Stomach smooth muscle (tissue), 2 donors: ENCODE results near the gene RAC2.

Source experiments
- H3K27ac ChIP-seq: one replicate; pipeline ENCODE4 v1.7.0; 2013; ENCODE audit warnings: mild to moderate bottlenecking, low read length, inconsistent platforms
- H3K27me3 ChIP-seq, 2 donors: one replicate each; pipeline ENCODE4 v1.7.0; 2013; ENCODE audit warnings: low read length in 2 of 2; ENCODE audit not compliant: insufficient read depth in 2 of 2, control insufficient read depth in 1 of 2
- H3K36me3 ChIP-seq, 2 donors: one replicate each; pipeline ENCODE4 v1.7.0; 2013; ENCODE audit warnings: low read length in 2 of 2; ENCODE audit not compliant: control insufficient read depth in 2 of 2, insufficient read depth in 2 of 2
- H3K4me1 ChIP-seq: one replicate; pipeline ENCODE4 v1.7.0; 2013; ENCODE audit warnings: low read length; ENCODE audit not compliant: control insufficient read depth, insufficient read depth
- H3K4me3 ChIP-seq, 2 donors: one replicate each; pipeline ENCODE4 v1.7.0; 2013; ENCODE audit warnings: low read length in 2 of 2
- H3K9ac ChIP-seq, 2 donors: one replicate each; pipeline ENCODE4 v1.7.0; 2013; ENCODE audit warnings: low read length in 2 of 2, mild to moderate bottlenecking in 1 of 2
- H3K9me3 ChIP-seq, 2 donors: one replicate each; pipeline ENCODE4 v1.7.0; 2013; ENCODE audit warnings: low read length in 2 of 2; ENCODE audit not compliant: control insufficient read depth in 2 of 2
- donor health status: healthy.
- donor health status: Pancreatic carcinoma.

The RAC2 gene

GRCh38 chr22:37284126-37284804, 40.2 kb upstream of the RAC2 start:
- Histone ChIP-seq H3K4me3 (peak overlapping the region in 1 of 2 donors; percentile 8), H3K9ac (no peak overlapping the region), H3K9me3 (no peaks in the 10 kb centered on the region), H3K27ac (no peak overlapping the region), H3K4me1 (no peaks in the 10 kb centered on the region), H3K36me3 (no peaks in the 10 kb centered on the region), H3K27me3 (peaks cover 14 to 25% of the 10 kb centered on the region in 2 donors)

DNA sequence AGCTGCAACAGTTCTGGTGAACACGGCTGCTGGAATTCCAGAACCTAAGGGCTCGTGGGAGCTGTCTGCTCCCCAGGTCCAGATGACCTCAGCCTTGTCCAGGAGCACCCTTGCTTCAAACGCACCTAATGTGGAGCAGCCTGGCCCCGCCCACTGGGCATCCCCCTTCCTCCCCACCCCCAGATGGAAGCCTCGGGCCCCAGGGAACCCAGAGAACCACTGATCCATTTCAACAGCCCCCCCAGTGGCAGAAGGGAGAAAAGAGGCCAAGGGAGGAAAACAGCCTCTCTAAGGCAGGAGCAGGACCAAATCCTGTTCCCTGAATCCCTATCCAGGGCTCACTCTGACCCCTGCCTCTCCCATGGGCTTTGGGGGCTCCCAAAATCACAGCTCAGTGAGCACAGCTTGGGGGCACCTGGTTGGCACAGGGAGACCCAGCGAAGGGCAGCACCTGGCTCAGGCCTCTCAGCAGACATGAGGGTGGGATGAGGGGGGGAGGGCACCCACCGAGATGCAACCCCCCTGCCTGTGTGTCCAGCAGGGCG, 39.4 kb upstream of the RAC2 start:
- Histone ChIP-seq H3K9me3 (no peaks in the 10 kb centered on the region), H3K27me3 (peaks cover 20 to 27% of the 10 kb centered on the region in 2 donors), H3K36me3 (no peaks in the 10 kb centered on the region), H3K27ac (no peak overlapping the region), H3K4me1 (no peaks in the 10 kb centered on the region), H3K9ac (no peak overlapping the region), H3K4me3 (peak overlapping the region in 1 of 2 donors; percentile 8)

DNA sequence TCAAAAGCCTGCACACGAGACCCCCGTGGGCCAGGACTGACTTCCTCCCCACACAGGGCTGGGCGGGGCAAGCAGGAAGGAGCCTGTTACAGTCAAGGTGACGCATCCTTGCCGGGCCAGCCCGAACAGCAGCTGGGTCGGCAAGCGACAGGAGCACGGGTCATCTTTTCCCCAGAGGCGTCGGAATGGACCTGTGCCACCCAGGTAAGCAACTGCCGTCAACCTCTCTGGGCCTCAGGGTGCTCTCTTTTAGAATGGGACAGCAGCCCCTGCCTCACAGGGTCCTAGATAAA, 38.3 kb upstream of the RAC2 start, which contains the start of gene CYTH4:
TSS of gene CYTH4 (plus strand) at position 124 of the 293 bp plus-strand sequence. CDS start at position 186, 62 bp downstream.
- Histone ChIP-seq H3K4me3 (peak within 1 kb of the TSS; percentile 27 to 54), H3K27ac (no peak within 1 kb of the TSS), H3K9me3 (no peaks in the 10 kb centered on the region), H3K36me3 (no peaks in the 10 kb centered on the region), H3K9ac (peak within 1 kb of the TSS in 1 of 2 donors; percentile 24), H3K27me3 (peaks cover 20 to 32% of the 10 kb centered on the region in 2 donors), H3K4me1 (peaks cover 2% of the 10 kb centered on the region)

DNA sequence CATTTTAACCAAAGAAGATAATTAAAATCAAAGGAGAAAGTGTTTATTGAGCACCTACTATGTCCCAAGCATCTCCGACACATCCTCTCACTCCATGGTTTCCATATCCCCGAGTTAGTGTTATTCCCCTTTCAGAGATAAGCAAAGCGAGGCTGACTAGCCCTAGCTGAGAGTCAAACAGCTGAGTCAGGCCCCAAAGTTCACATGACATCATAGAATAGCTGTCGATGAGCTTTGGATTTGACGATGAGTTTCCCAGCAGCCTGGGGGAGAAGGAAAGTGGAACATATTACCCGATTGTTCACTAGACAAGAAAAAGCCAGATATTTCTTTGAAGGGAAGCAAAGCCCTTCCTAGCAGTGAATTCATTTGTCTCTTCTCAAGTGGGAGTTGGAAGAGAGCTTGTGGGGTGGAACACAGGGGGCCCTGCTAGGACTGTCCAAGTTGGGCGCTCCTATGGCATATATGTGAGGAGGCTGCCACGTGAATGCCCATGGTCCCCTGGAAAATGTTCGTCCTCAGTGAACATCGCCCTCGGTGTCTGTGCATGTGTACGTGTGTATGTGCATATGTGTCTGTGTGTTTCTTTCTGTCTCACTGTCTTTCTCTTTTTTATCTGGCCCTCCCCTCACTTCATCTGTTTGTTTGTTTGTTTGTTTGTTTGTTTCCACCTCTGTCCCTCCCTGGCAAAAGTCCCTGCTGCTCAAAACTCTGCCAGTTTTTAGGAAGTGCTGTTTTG, 37.7 kb upstream of the RAC2 start:
- peaks cover 20 to 32% of the 10 kb centered on the region in 2 donors for H3K27me3 ChIP-seq
- H3K36me3 ChIP-seq: no peaks in the 10 kb centered on the region
- no peaks in the 10 kb centered on the region for H3K9me3 ChIP-seq
- H3K9ac ChIP-seq: no peak overlapping the region
- H3K27ac ChIP-seq: no peak overlapping the region
- H3K4me3 ChIP-seq: no peak overlapping the region
- peaks cover 2% of the 10 kb centered on the region for H3K4me1 ChIP-seq

GRCh38 chr22:37281195-37281594, 37.1 kb upstream of the RAC2 start:
- H3K27me3 ChIP-seq: peaks cover 20 to 32% of the 10 kb centered on the region in 2 donors
- no peaks in the 10 kb centered on the region for H3K9me3 ChIP-seq

GRCh38 chr22:37280718-37281117, 36.6 kb upstream of the RAC2 start:
- H3K27ac ChIP-seq: no peak overlapping the region
- no peak overlapping the region for H3K9ac ChIP-seq
- peaks cover 20 to 30% of the 10 kb centered on the region in 2 donors for H3K27me3 ChIP-seq
- no peaks in the 10 kb centered on the region for H3K36me3 ChIP-seq
- peaks cover 2% of the 10 kb centered on the region for H3K4me1 ChIP-seq
- H3K4me3 ChIP-seq: no peak overlapping the region
- no peaks in the 10 kb centered on the region for H3K9me3 ChIP-seq

More at GRCh38 chr22:37281195-37281594, 37.1 kb upstream of the RAC2 start:
- Histone ChIP-seq H3K27ac (no peak overlapping the region), H3K4me1 (peaks cover 2% of the 10 kb centered on the region), H3K36me3 (no peaks in the 10 kb centered on the region), H3K9ac (no peak overlapping the region), H3K4me3 (no peak overlapping the region)

GRCh38 chr22:37279331-37280181, 35.5 kb upstream of the RAC2 start:
- H3K36me3 ChIP-seq: no peaks in the 10 kb centered on the region
- H3K27me3 ChIP-seq: peaks cover 20 to 33% of the 10 kb centered on the region in 2 donors
- H3K9me3 ChIP-seq: no peaks in the 10 kb centered on the region
- no peak overlapping the region for H3K9ac ChIP-seq
- no peak overlapping the region for H3K4me3 ChIP-seq
- H3K4me1 ChIP-seq: peaks cover 2% of the 10 kb centered on the region
- no peak overlapping the region for H3K27ac ChIP-seq

DNA sequence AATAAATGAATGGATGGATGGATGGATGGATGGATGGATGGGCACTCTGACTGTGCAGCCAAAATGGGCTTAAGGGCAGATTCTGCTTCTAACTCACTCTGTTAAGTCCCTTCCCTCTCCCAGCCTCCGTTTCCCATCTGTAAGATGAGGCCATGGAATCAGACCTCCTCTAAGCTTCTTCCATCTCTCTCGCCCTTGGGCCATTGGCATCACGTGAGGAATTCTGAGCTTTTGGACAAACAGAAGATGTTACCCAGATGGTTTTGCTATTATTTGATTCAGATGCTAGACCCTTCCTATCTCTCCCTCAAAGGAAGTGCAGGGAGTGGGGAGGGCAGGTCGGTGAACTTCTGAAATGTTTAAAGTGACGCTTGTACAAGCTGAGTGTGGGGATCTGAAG, 34.2 kb upstream of the RAC2 start:
- Histone ChIP-seq H3K4me3 (no peak overlapping the region), H3K36me3 (no peaks in the 10 kb centered on the region), H3K27me3 (peaks cover 18 to 33% of the 10 kb centered on the region in 2 donors), H3K9ac (no peak overlapping the region), H3K4me1 (peaks cover 2% of the 10 kb centered on the region), H3K9me3 (no peaks in the 10 kb centered on the region), H3K27ac (no peak overlapping the region)

GRCh38 chr22:37277384-37277783, 33.3 kb upstream of the RAC2 start:
- H3K9me3 ChIP-seq: no peaks in the 10 kb centered on the region
- no peaks in the 10 kb centered on the region for H3K36me3 ChIP-seq
- no peak overlapping the region for H3K9ac ChIP-seq
- no peak overlapping the region for H3K27ac ChIP-seq
- no peak overlapping the region for H3K4me3 ChIP-seq
- H3K4me1 ChIP-seq: peaks cover 2% of the 10 kb centered on the region
- H3K27me3 ChIP-seq: peaks cover 9 to 28% of the 10 kb centered on the region in 2 donors

DNA sequence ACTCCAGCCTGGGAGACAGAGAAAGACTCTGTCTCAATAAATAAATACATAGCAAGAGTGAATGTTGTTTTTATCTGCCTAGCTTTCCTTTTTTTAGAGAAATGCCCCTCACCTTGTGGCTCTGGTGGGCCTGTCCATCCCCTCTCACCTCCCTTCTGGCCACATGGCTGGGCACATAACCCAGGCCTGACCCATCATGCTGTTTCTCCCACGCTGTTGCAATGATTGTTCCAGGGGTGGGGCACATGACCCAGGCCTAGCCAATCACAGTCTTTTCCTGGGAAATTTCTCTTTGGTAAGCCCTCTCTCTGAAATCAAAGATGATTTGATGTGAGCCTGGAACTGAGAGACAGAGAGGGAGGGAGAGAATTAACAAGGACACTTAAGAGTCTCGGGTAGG, 32.7 kb upstream of the RAC2 start:
- H3K27ac ChIP-seq: no peak overlapping the region
- H3K36me3 ChIP-seq: no peaks in the 10 kb centered on the region
- peaks cover 2% of the 10 kb centered on the region for H3K4me1 ChIP-seq
- H3K4me3 ChIP-seq: no peak overlapping the region
- H3K27me3 ChIP-seq: peaks cover 6 to 22% of the 10 kb centered on the region in 2 donors
- H3K9ac ChIP-seq: no peak overlapping the region
- H3K9me3 ChIP-seq: no peaks in the 10 kb centered on the region
